Activated naive CD4-positive, alpha-beta T cell treated with anti-CD3 and anti-CD28 coated beads, Interleukin-2, amount 50 U/mL, for 16 hours (primary cell): ENCODE measurements around the gene SH3GL3.

Experiments used
- DNase-seq: peaks from one replicate; pipeline ENCODE4 v3.0.0-alpha.2; 2020

The SH3GL3 gene

DNA sequence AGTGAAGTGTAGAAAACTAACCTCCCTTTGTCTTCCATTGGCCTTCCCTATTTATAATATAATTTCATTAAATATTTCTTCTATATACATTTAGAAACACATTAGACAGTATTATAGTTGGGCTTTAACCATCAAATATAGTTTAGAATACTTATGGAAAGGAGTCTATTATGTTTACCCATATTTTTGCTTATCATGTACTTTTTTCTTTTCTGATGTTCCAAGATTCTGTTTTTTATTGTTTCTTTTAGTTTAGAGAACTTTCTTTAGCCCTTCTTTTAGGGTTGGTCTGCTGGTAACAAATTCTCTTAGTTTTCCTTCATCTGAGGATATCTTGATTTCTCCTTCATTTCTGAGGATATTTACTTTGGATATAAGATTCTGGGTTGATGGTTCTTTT lies 23.7 kb downstream of the SH3GL3 start:
- DNase-seq: no peak

DNA sequence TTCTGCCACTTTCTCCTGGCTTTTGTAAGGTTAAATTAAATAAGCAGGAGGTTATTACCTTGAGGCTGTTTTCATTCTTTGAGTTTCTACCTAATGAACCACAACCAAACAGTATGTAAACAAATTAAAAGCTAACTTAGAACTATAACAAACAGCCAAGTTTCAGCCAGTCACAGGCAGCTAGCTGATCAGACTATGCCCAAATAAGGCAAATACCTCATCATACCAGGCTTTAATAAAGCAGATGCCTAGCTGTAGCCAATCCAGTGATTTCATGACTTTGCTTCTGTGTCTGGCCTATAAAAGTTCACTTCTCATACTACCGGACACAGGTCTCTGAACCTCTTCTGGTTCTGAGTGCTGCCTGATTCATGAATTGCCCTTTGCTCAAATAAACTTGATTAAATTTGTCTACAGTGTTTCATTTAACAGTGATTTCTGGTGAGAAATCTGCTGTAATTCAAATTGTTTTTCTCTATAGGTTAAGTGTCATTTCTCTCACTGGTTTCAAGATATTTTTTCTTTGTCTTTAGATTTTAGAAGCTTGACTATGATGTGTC lies 24.2 kb downstream of the SH3GL3 start:
- no peak for DNase-seq

DNA sequence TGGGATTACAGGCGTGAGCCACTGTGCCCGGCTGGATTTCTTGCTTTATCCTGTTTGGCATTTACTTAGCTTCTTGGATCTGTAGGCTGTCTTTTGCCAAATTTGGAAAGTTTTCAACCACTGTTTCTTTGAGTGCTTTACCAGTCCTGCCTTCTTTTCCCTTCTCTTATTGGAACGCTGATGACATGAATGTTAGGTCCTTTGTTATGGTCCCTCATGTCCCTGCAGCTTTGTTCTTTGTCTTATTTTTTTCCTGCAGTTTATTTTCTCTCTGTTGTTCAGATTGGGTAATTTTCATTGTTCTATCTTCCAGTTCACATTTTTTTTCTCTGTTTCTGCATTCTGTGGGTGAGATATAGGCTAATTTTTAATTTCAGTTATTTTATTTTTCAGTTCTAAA lies 25.0 kb downstream of the SH3GL3 start:
- DNase-seq: no peak

DNA sequence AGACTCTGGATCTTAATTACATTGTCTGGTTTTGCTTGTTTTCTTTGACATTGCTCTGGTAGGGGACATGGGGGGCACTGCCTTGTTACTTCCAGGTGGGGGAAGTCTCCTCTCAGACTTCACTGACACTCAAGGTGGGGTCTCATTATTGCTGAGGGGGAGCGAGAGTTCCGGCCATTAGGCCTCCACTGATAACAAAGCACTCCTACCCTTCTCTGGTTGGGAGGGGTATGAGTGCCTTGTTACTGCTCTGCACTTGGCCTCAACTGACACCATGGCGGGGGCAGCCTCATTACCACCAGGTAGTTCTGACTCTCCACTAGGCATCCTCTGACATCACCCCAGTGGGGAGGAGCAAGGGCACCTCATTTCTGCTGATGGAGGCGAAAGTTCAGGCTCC lies 25.7 kb downstream of the SH3GL3 start:
- no peak for DNase-seq

DNA sequence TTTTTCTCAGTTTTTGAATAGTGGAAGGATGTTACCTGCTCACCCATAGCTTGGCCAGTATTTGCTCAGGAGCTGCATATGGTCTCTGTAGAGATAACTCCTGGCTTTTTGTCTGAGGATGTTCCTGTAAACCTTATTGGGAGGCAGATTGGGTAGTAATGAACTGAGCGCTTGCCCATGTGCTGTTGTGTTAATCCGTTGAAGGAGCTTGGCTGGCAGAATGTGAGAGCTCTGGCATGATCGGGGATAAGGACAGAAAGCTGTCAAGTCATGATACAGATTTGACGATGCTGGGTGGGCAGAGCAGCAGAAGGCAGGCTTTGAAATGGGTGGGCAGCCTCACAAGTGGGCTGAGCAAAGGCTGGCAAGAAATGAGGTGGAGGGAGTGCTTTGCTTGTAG lies 27.4 kb downstream of the SH3GL3 start:
- DNase-seq: no peak

DNA sequence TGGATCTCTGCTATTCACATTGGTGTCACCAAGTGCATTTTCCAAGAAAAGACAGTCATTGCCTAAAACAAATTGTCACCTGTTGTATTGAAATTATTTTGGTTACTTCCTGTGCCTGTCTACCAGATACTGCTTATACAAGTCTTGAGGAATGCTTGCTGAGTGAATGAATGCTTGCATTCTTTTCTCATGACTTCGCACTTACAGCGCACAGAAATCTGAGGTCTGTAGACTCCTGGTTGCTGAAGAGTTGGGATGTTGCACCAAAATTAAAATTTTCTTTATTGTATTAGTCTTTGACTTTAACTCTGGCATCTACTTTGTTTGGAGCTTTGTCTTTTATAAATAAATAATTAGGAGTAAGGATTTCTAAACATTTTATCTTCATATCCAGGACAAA lies 28.4 kb downstream of the SH3GL3 start:
- DNase-seq: no peak

DNA sequence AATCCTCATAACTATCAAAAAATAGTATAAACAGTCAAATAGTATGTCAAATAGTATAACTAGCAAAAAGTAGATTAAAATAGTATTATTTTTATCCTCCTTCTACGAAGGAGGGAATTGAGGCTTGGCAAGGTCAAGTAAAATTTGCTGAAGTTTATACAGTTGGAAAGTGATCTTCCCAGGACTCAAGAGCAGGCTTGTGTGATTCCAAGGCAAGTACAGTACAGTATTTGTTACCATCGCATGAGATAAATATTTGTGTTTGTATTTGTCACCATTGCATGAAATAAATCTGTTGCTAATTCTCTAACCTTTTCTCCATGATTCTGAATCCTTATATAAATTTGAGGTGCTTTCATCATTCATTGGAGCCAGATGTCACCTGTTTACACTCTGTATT lies 28.9 kb downstream of the SH3GL3 start:
- DNase-seq: no peak

DNA sequence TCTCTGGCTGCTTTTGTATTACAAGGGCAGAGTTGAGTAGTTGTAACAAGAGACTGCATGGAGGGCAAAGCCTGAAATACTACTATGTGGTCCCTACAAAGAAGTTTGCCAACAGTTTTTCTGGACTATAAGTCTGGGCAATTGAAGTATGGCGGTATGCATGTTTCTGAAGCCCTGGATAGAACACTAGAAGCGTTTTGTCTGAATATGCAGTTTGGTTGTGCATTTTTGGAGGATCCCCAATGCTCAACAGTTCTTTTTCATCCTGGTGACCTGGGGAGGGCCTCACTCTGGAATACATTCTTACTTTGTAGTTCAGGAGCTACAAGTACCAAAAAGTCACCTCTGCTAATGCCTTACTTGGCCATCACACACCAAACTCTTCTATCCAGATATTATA lies 29.6 kb downstream of the SH3GL3 start:
- DNase-seq: no peak

DNA sequence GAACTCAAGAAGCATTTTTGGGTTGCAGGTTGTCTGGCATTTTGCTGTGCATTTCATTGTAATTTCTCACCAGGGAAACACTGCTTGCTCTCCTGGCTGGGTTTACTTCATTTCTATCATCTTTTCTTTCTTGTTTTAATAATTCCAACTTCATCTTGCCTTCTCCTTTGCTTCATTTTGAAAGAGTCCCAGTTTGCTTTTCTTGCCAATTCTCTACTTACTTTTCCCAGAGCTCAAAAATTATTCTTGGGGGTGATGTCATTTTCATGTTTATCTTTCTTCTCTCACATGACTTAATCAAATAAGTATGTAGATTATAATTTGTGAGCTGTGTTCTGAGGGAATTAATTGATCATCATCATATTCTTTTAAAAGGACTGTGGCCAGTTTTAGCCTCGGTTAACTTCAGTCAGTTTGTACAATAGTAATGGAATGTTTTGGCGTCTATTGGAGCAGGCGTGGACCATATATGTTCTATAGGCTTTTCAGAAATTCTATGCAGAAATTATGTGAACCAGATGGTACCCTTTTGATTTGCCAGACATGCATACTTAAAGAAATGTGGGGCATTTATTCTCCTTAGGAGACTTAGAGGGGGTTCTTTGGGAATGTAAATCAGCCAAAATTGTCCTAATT lies 30.1 kb downstream of the SH3GL3 start:
- no peak for DNase-seq

DNA sequence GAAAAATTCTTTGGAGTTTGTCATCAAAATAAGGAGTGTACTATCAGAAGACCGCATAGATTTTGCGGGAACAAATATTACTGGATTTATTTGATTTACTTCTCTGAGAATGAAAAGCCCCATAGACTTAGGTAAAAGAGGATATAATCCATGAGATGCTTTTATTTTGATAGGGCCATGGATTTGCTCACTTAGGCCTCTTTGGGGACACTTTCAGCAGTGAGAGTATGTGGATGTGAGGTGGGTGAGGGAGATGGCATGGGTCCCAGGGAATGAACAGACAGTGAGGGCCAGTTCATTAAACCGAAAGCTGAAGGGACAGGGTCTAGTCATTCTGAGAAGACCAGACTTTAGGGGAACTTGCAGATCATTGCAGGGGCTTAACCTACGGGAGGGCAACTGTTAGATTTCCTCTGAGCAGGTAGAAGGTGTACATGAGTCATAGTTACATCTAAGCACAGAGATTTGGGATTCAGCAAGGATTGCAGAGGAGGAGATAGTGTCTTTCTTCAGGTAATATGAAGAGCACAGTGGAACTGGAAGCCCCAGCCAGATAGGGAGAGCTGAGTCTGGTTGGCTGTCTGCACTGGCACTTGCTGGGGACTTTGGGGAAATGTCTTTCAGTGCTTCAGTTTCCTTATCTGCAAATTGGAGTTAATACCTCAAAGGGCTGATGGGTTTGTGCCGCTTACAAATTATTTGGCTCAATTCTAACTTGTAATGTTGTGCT lies 30.8 kb downstream of the SH3GL3 start:
- no peak for DNase-seq

DNA sequence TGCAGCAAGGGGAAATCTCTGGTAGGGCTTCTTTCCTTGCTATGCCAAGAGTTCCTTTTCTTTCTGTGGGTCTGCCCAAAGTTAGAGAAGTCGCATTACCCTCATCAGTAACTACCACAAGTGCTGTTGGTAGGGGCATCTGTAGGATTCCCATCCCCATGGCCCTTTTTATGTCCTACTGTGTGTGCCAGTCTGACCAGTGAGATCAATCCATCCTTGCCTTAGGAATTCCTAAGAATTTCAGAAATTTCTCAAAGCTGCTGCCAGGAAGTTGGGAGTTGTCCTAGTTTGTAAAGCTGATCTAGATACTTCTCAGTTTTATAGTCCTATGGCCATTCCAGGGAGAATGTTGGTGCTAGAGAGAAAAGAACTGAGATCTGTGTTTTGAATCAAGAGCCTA lies 36.5 kb downstream of the SH3GL3 start:
- no peak for DNase-seq

DNA sequence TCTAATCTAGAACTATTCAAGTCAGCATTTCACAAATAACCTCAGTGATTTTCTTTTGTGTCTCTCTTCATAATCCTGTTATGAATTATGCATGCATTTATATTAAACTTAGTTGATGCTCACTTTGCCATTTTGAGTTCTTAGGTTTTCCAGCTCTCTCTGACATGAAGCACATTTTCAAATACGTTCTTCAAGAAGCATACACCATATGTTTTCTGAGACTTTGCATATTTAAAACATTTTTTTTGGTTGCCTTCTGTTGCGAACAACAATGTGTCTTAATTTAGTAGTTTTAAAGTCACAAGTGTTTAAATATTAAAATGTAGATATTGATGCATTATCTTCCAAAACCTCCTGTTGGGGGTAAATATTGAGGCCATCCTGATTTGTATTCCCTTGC lies 37.5 kb downstream of the SH3GL3 start:
- no peak for DNase-seq

DNA sequence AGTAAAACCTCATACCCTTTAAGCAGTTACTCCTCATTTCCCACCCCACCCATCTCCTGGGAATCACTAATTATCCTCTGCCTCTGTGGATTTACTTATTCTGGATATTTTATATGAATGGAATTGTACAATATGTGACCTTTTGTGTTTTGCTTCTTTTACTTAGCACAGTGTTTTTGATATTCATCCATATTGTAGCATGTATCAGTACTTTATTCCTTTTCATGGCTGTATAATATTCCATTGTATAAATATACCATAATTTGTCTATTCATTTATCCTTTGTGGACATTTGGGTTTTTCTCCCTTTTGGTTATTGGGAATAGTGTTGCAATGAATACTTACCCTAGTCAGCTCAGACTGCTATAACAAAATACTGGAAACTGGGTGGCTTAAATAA lies 39.2 kb downstream of the SH3GL3 start:
- DNase-seq: no peak

DNA sequence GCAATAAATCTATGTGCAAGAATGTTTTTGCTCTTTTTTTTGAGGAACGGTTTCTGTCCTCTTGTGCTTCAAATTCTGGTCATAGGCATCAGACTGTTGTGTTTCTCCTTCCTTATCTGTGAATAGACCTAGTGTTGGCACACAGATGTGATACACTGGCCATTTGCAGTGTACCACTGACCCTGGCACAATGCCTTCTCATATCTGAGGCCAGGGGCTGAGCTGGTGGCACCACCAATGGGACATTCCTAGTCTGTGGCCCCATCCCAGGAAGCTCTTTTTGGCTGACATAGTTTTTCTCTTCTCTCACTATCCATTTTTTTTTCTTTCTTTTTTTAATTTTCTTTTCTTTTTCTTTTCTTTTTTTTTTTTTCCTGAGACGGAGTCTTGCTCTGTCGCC lies 40.4 kb downstream of the SH3GL3 start:
- DNase-seq: no peak

DNA sequence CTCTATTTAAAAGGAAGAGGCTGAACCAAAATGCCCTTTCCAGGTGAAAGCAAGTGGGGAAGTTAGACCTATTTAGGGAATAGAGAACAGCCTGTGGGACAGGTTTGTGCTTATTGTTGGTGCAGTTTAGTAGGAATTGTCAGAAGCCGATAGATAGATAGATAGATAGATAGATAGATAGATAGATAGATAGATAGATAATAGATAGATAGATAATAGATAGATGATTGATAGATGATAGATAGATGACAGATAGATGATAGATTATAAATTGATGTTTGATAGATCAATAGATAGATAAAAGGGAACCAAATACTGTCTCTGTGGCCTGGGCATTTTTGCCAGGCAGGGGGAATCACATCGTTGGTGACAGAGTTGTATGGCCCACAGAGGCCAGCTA lies 42.5 kb downstream of the SH3GL3 start:
- no peak for DNase-seq

DNA sequence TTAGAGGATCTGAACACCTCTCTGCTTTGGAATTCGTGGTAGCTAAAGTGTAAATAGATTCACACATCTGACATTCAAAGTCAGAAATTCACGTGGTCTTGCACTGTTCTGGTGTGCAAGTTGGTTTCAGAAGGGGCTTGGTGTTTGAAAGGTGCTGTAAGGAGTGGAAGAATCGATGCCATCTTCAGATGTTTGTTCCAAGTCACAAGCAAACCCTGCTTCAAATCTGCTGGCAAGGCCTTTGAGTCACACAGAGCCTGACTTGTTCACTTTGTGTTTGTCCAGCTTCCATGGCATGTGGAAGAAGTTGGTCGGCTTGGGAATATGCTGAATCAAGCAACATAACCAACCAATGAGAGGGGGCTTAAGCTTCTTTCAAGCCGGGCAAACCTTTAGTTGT lies 44.3 kb downstream of the SH3GL3 start:
- DNase-seq: no peak

DNA sequence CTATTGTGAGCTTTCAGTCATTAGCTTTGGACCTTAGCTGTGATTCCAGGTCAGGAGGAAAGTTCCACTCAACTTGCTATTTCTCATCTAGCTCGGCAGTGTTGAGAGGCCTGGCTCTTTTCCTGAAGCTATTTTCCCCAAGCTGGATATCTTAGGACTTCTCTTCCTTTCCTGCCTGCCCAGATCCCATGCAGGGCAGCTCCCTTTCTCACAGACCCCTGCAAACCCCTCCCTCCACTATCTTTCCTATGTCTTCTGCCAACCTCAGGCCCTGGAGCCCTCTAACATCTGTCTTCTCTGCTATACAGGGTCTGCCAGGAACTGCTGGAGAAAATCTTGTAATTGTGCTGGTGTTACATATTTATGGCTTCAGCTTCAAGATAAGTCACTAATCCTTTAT lies 49.6 kb downstream of the SH3GL3 start:
- DNase-seq: no peak

DNA sequence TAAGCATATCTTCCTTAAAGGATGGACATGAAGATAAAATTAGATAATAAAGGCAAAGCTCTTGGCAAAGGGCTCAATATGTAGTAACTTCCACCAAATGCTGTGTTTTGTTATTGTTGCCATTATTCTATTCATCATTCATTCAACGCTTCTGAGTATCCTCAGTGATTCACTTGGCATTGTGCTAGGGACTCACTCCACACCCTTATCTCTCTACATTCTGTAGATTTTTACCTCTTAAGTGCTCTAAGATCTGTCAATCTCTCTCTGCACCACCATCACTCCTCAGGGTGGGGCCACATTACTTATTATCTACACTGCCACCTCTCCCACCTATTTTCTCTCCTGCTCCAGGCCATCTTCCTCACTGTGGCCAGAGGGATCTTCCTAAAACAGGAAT lies 51.2 kb downstream of the SH3GL3 start:
- DNase-seq: no peak

DNA sequence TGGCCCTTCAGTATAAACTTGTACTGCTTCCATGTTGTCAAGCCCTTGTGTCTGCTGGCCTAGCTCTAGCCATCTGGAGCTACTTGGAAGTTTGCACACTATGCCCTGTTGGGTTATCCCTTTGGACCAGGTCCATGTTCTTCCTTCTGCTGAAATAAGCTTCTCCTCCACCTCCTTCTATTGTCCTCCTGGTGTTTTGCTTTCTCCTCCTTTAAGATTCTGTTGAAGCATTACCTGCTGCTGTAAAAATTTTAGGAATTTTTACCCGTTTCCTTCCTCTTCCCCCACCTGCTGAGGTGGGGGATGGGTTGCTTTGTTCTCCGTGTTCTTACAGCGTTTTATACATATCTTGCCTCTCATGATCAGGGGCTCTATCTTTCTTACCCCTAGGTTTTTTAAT lies 51.7 kb downstream of the SH3GL3 start:
- no peak for DNase-seq

DNA sequence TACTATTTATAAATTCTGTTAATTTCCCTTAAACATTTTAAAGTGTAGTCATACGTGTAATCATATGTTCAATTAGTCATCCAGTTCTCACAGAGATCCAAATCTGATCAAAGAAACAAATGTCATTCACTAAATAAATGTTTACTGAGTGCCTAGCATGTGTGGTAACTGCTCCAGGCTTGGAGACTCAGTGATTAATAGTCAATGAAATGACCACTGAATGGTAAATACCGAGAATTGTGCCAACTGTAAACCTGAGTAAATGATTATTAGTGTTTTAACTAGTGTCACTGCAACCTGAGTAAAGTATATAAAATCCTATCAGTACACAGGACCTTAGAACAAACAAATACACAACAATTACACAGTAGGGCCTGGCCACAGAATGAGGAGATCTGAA lies 52.3 kb downstream of the SH3GL3 start:
- DNase-seq: no peak

DNA sequence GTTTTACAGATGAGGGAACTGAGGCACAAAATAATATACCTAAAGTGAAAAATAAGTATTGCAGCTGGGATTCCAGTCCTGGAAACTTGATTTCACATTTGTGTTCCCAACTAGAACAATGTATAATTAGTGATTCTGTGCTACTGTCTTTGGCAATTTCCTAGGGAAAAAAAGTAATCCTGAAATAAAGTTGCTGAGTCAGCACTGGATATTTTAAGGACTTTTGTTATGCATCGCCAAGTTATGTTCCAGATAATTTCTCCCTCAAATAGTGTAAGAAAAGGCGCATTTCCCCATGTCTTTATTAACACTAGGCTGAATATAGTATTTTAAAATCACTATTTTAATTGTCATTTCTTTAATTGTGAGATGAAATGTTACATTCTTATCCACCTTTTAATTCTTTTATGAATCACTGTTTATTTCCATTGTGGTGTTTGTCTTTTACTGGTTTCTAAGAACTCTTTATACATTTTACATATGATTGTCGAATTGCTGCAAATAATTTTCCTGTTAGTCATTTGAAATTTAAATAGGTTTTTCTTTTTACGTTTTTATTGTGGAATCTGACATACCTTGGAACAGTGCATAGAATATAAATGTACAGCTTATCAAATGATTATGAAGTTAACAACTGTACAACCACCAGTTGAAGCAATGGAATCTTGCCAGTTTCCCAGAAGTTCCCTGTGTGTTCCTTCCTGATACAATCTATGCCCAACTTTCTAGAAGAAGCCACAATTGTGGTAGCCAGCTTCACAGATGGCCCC lies 56.6 kb downstream of the SH3GL3 start:
- DNase-seq: no peak

DNA sequence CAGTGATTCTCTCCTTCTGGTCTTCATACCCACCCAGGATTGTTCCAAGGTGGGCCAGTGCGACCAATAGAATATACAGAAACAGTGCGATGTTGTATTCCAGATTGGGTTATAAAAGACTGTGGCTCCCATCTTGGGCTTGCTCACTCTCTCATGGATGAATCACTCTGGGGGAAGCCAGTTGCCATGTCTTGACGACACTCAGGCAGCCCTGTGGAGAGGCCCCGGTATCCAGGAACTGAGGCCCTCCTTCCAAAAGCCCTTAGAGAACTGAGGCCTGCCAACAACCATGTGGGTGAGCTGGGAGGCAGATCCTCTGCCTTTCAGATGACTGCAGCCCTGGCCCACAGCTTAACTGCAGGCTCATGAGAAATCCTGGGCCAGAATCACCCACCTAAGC lies 57.2 kb downstream of the SH3GL3 start:
- DNase-seq: no peak

DNA sequence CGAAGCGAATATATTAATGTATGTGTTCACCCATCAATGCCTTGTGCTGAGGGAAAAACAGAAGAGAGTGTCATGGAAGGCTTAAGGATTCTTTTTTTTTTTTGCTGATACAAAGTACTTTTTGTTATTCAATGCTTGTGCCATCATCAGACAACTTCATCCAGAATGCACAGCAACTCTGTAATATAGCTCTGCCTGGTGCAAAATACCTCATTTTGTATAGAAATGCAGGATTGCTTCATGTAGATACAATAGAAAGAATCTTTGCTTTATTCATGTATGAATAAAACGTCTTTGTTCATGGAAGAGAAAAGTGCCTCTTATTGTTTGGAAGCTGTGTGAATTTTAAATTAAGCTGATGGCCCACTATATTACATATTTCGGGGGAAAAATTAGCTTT lies 62.9 kb downstream of the SH3GL3 start:
- no peak for DNase-seq

DNA sequence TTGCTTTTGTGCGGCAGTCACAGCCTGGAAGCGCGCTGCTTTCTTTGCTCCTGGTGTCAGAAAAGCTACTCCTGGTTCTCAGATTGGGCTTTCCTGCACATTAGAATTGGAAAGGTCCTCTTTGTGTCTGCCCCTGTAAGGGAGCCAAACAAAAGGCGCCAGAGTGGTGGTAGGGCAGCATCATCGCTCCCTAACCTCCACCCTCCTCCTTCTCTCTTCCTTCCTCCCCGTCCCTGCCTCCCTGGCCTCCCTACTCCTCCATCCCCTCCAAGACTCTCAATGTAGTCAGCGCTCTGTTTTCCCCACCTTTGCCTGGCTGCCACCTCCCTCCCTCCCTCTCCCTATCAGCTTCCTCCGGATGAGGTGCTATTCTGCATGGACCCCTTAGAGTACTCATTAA lies 65.3 kb downstream of the SH3GL3 start:
- DNase-seq: no peak
